ENCODE data around the gene SCART1. TPM values are rescaled to one million over a fixed set of nuclear protein-coding genes. Genes with fewer than 3 reads are reported as not detected.
A peak's percentile ranks its signal among the peaks of the same experiment; 100 is the strongest.

The SCART1 gene
- total RNA-seq, 6 experiments from 2014 or later = 0.18 to 1.6 (median 0.33) TPM

- no peak for TF ChIP-seq CTCF (IDR thresholded peaks at IDR 0.05)
- TF ChIP-seq POLR2A (IDR thresholded peaks at IDR 0.05) = no peak
- intact Hi-C loops (cut with DNase I) = no loop called here
- no peaks in the 10 kb centered on the region for H3K27me3 ChIP-seq
- DNase-seq (no peak), ATAC-seq (no peak)
- H3K4me3 ChIP-seq = no peak overlapping the region
- H3K36me3 ChIP-seq = no peaks in the 10 kb centered on the region
- H3K9me3 ChIP-seq = no peaks in the 10 kb centered on the region
- no peaks in the 10 kb centered on the region for H3K4me1 ChIP-seq
- WGBS (ENCODE audit: insufficient coverage, low coverage, low lambda C conversion rate, missing lambda C conversion rate) = 83% methylated on average over 6 of the region's 7 CpGs
- no peak overlapping the region for H3K27ac ChIP-seq
These were observed 1.9 kb downstream of the SCART1 start for GRCh38 chr10:133455611-133456031.

DNA sequence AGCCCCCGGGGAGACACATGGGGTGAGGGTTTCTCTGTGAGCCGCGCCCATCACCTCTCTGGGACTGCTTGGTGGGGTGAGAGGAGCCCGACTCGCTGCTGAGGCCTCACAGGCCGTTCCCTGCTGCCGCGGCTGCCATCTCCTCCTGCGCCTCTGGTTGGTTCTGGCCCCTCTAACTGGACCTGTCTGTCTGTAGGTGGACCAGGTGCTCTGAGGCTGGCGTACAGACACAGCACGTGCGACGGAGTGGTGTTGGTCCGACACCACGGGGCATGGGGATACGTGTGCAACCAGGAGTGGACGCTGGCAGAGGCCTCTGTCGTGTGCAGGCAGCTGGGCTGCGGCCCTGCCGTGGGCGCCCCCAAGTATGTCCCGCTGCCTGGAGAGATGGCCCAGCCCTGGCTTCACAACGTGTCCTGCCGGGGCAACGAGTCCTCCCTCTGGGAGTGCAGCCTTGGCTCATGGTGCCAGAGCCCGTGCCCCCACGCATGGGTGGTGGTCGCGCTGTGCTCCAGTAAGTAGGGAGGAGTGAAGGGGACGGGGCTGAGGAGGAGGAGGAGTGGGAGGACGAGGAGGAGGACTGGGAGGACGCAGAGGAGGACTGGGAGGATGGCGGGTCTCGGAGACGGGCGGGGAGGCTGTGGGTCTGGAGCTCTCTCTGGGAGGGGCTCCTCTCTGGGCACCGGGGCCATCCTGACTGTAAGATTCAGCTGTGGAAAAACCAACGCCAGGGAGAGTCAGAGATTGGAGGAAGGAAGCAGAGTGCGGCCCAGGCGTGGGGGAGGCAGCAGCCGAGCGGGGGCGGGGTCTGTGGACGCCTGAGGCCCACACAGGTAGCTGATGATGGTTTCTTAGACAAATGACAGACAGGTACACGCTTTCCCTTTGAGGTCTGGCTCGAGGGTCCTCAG, 2.6 kb downstream of the SCART1 start:
- Histone ChIP-seq H3K27ac (no peak overlapping the region), H3K27me3 (no peaks in the 10 kb centered on the region), H3K4me1 (no peaks in the 10 kb centered on the region), H3K36me3 (no peaks in the 10 kb centered on the region), H3K9me3 (no peaks in the 10 kb centered on the region), H3K4me3 (no peak overlapping the region)
- DNase-seq = peak in 1 of 3 donors; percentile 42
- TF ChIP-seq POLR2A (IDR thresholded peaks at IDR 0.05) = no peak
- TF ChIP-seq CTCF (IDR thresholded peaks at IDR 0.05) = no peak
- no peak for ATAC-seq
- 81% methylated on average over 11 of the region's 46 CpGs for WGBS (ENCODE audit: insufficient coverage, low coverage, low lambda C conversion rate, missing lambda C conversion rate)
- intact Hi-C loops (cut with DNase I) = no loop called here

DNA sequence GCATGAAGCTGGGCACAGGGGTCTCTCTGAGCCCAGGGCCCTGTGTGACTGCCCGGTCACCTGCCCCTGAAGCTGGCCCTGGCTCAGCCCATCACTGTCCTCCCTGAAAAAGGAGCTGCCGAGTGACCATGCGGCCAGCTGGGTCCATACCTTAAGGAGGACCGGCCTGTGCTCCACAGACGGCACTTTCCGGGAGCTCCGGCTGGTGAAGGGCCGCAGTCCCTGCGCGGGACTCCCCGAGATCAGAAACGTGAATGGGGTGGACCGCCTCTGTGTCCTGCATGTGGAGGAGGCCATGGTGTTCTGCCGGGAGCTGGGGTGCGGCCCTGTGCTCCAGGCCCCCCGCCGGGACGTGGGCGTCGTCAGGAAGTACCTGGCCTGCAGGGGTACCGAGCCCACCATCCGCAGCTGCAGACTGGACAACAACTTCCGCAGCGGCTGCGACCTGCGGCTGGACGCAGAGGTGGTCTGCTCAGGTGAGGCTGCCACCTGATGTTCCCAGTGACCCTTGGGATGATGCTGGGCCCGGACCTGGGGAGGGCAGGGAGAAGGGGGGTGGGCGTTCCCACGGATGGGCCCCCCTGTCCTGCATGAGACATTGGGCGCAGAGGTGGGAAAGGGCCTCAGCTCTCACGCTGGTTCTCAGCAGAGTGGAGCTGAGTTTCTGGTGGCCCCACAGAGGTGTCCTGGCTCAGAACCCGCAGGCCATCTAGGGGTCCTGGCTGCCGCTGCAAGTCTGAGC, 3.5 kb downstream of the SCART1 start:
- 100% methylated on average over 9 of the region's 34 CpGs for WGBS (ENCODE audit: insufficient coverage, low coverage, low lambda C conversion rate, missing lambda C conversion rate)
- TF ChIP-seq CTCF (IDR thresholded peaks at IDR 0.05) = no peak
- no peak for TF ChIP-seq POLR2A (IDR thresholded peaks at IDR 0.05)
- intact Hi-C loops (cut with DNase I) = no loop called here
- no peaks in the 10 kb centered on the region for H3K27me3 ChIP-seq
- DNase-seq = peak in 2 of 3 donors; percentile 21 to 49
- H3K27ac ChIP-seq = no peak overlapping the region
- H3K9me3 ChIP-seq = no peaks in the 10 kb centered on the region
- ATAC-seq = no peak
- H3K4me3 ChIP-seq = no peak overlapping the region
- H3K4me1 ChIP-seq = no peaks in the 10 kb centered on the region
- H3K36me3 ChIP-seq = no peaks in the 10 kb centered on the region

- Histone ChIP-seq H3K4me1 (no peaks in the 10 kb centered on the region), H3K27ac (no peak overlapping the region), H3K27me3 (no peaks in the 10 kb centered on the region), H3K4me3 (no peak overlapping the region), H3K9me3 (no peaks in the 10 kb centered on the region), H3K36me3 (no peaks in the 10 kb centered on the region)
- ATAC-seq = no peak
- 95% methylated on average over 4 of the region's 40 CpGs for WGBS (ENCODE audit: insufficient coverage, low coverage, low lambda C conversion rate, missing lambda C conversion rate)
- peak in 1 of 3 donors; percentile 37 for DNase-seq
- TF ChIP-seq POLR2A (IDR thresholded peaks at IDR 0.05) (no peak), CTCF (IDR thresholded peaks at IDR 0.05) (no peak)
- intact Hi-C loops (cut with DNase I) = no loop called here
These were observed 4.4 kb downstream of the SCART1 start for GRCh38 chr10:133458021-133458709.

Measured in right lobe of liver (tissue), 6 donors.